Pons (tissue), 1 donor: ENCODE results near the gene ERO1B.
"Not testable (repeated sequence)": the region's sequence is repeated elsewhere in the genome, so short reads cannot be mapped to it uniquely, and the experiment has no call there.

Experiments
- DNase-seq: peaks from one replicate; pipeline ENCODE4 v3.0.0-alpha.2; 2016; ENCODE audit warnings: low spot score

Gene ERO1B

GRCh38 chr1:236188084-236188483, 93.7 kb downstream of the ERO1B start:
- DNase-seq: not testable (repeated sequence)

- DNase-seq: not testable (repeated sequence)
Measured at GRCh38 chr1:236186471-236186870, 95.3 kb downstream of the ERO1B start.

- DNase-seq: no peak
Measured at GRCh38 chr1:236185687-236186086, 96.1 kb downstream of the ERO1B start.

- DNase-seq: no peak
Measured at GRCh38 chr1:236181059-236181458, 100.7 kb downstream of the ERO1B start.

GRCh38 chr1:236179634-236180033, 102.1 kb downstream of the ERO1B start:
- DNase-seq: no peak

- DNase-seq: peak; percentile 2
Measured at GRCh38 chr1:236176337-236177336, 105.1 kb downstream of the ERO1B start.

GRCh38 chr1:236175642-236176336, 106.0 kb downstream of the ERO1B start:
- no peak for DNase-seq

GRCh38 chr1:236173174-236173767, 108.5 kb downstream of the ERO1B start:
- no peak for DNase-seq

GRCh38 chr1:236172041-236172579, 109.6 kb downstream of the ERO1B start:
- no peak for DNase-seq

- DNase-seq: no peak
Measured at GRCh38 chr1:236168716-236169429, 112.9 kb downstream of the ERO1B start.

GRCh38 chr1:236167578-236167977, 114.2 kb downstream of the ERO1B start:
- no peak for DNase-seq

- DNase-seq: no peak
Measured at GRCh38 chr1:236167154-236167553, 114.6 kb downstream of the ERO1B start.

- DNase-seq: no peak
Measured at GRCh38 chr1:236166041-236166440, 115.7 kb downstream of the ERO1B start.
